Vagina (tissue), 2 donors: ENCODE data around the gene DDT.
"Not testable (repeated sequence)": the region's sequence is repeated elsewhere in the genome, so short reads cannot be mapped to it uniquely, and the experiment has no call there.

Experiments
- CTCF ChIP-seq, 3 experiments: fragments of 450-650 bp in 2 of 3; fragments of 200-600 bp in 1 of 3; sonication (generic) in 1 of 3; IDR thresholded peaks; one replicate each; pipeline ENCODE4 v1.5.1; 2017 to 2019; ENCODE audit warnings: antibody characterized with exemption in 3 of 3, mild to moderate bottlenecking in 2 of 3, moderate library complexity in 2 of 3
- POLR2A ChIP-seq, 2 donors: fragments of 450-650 bp; IDR thresholded peaks; one replicate each; pipeline ENCODE4 v1.6.1; 2017; ENCODE audit warnings: antibody characterized with exemption in 2 of 2, mild to moderate bottlenecking in 2 of 2, moderate library complexity in 2 of 2
- POLR2AphosphoS5 ChIP-seq, 2 donors: sonication (generic); formaldehyde crosslinking; IDR thresholded peaks; one replicate each; pipeline ENCODE4 v1.9.0; 2017; ENCODE audit warnings: antibody characterized with exemption in 2 of 2, mild to moderate bottlenecking in 2 of 2, low read depth in 1 of 2; ENCODE audit not compliant: insufficient read depth in 1 of 2

GRCh38 chr22:23949764-23950163 is 24.5 kb downstream of the DDT start:
- not testable (repeated sequence) for TF ChIP-seq CTCF (IDR thresholded peaks at IDR 0.05); POLR2A (IDR thresholded peaks at IDR 0.05); POLR2AphosphoS5 (IDR thresholded peaks at IDR 0.05; ENCODE audit: insufficient read depth in 1 of 2, low read depth in 1 of 2)
